ENCODE measurements around the gene PGBD5.

PGBD5 gene

GRCh38 chr1:230341162-230341546, 85.0 kb downstream of the PGBD5 start:
- WGBS, 2 donors (ENCODE audit: extremely low coverage in 2 of 2, insufficient read length in 2 of 2, insufficient replicate concordance in 1 of 2) = no CpG with 5 or more reads among the region's 3 CpGs
- no peak overlapping the region for H4K8ac ChIP-seq (ENCODE audit: low read depth, low read length)
- no peak overlapping the region for H3K18ac ChIP-seq (ENCODE audit: low read length)
- no peaks in the 10 kb centered on the region for H3K79me1 ChIP-seq (ENCODE audit: low read depth, low read length)
- H2BK5ac ChIP-seq (ENCODE audit: low read length) = no peak overlapping the region
- no peaks in the 10 kb centered on the region for H3K9me3 ChIP-seq (replicated peaks in 1 of 2; ENCODE audit: control insufficient read depth in 2 of 2, insufficient read depth in 1 of 2, low read depth in 1 of 2, low read length in 2 of 2)
- H4K91ac ChIP-seq (ENCODE audit: low read depth, low read length, poor library complexity) = no peak overlapping the region
- H3K4me1 ChIP-seq (ENCODE audit: control insufficient read depth in 2 of 2, insufficient read depth in 1 of 2, low read depth in 1 of 2, low read length in 2 of 2) = no peaks in the 10 kb centered on the region
- H3K27me3 ChIP-seq (ENCODE audit: control insufficient read depth in 3 of 3, insufficient read depth in 3 of 3, low read depth in 1 of 3, low read length in 3 of 3) = no peaks in the 10 kb centered on the region
- no peak overlapping the region for H2AK5ac ChIP-seq (ENCODE audit: low read depth, low read length)
- no peak overlapping the region for H2AFZ ChIP-seq (ENCODE audit: low read length)
- H2BK120ac ChIP-seq (ENCODE audit: low read depth, low read length) = no peak overlapping the region
- no peak overlapping the region for H3K9ac ChIP-seq (ENCODE audit: low read depth, low read length, poor library complexity)
- no peak overlapping the region for H3K4ac ChIP-seq (ENCODE audit: low read length)
- no peak for DNase-seq (ENCODE audit: low spot score)
- H2BK15ac ChIP-seq (ENCODE audit: low read length) = no peak overlapping the region
- H3K36me3 ChIP-seq (replicated peaks in 1 of 2; ENCODE audit: control insufficient read depth in 2 of 2, insufficient read depth in 2 of 2, low read length in 2 of 2) = peaks cover 0 to 46% of the 10 kb centered on the region in 2 donors
- no peak overlapping the region for H3K4me3 ChIP-seq (ENCODE audit: low read length in 2 of 2)
- no peak overlapping the region for H3K23ac ChIP-seq (ENCODE audit: low read depth, low read length, poor library complexity)
- no peak overlapping the region for H2BK12ac ChIP-seq (ENCODE audit: low read length)
- no peak overlapping the region for H3K4me2 ChIP-seq (ENCODE audit: insufficient read depth, low read length, poor library complexity, severe bottlenecking)
- no peak overlapping the region for H3K14ac ChIP-seq (ENCODE audit: low read length)
- no peak overlapping the region for H3K27ac ChIP-seq (replicated peaks; ENCODE audit: low read length)

GRCh38 chr1:230340526-230341161, 85.5 kb downstream of the PGBD5 start:
- Histone ChIP-seq H3K23ac (ENCODE audit: low read depth, low read length, poor library complexity) (no peak overlapping the region), H3K14ac (ENCODE audit: low read length) (no peak overlapping the region), H3K36me3 (replicated peaks in 1 of 2; ENCODE audit: control insufficient read depth in 2 of 2, insufficient read depth in 2 of 2, low read length in 2 of 2) (peaks cover 0 to 48% of the 10 kb centered on the region in 2 donors), H2BK12ac (ENCODE audit: low read length) (no peak overlapping the region), H2AK5ac (ENCODE audit: low read depth, low read length) (no peak overlapping the region), H3K4me2 (ENCODE audit: insufficient read depth, low read length, poor library complexity, severe bottlenecking) (no peak overlapping the region), H3K9ac (ENCODE audit: low read depth, low read length, poor library complexity) (no peak overlapping the region), H3K4me3 (ENCODE audit: low read length in 2 of 2) (no peak overlapping the region), H4K91ac (ENCODE audit: low read depth, low read length, poor library complexity) (no peak overlapping the region), H3K4ac (ENCODE audit: low read length) (no peak overlapping the region), H3K4me1 (ENCODE audit: control insufficient read depth in 2 of 2, insufficient read depth in 1 of 2, low read depth in 1 of 2, low read length in 2 of 2) (peaks cover 0 to 2% of the 10 kb centered on the region in 2 donors), H2BK120ac (ENCODE audit: low read depth, low read length) (no peak overlapping the region), H4K8ac (ENCODE audit: low read depth, low read length) (no peak overlapping the region), H2BK5ac (ENCODE audit: low read length) (no peak overlapping the region), H2AFZ (ENCODE audit: low read length) (no peak overlapping the region), H3K18ac (ENCODE audit: low read length) (no peak overlapping the region), H3K9me3 (replicated peaks in 1 of 2; ENCODE audit: control insufficient read depth in 2 of 2, insufficient read depth in 1 of 2, low read depth in 1 of 2, low read length in 2 of 2) (no peaks in the 10 kb centered on the region), H3K27me3 (ENCODE audit: control insufficient read depth in 3 of 3, insufficient read depth in 3 of 3, low read depth in 1 of 3, low read length in 3 of 3) (no peaks in the 10 kb centered on the region), H3K79me1 (ENCODE audit: low read depth, low read length) (no peaks in the 10 kb centered on the region), H3K27ac (replicated peaks; ENCODE audit: low read length) (no peak overlapping the region), H2BK15ac (ENCODE audit: low read length) (no peak overlapping the region)
- DNase-seq (ENCODE audit: low spot score) = no peak
- no CpG with 5 or more reads among the region's 7 CpGs for WGBS, 2 donors (ENCODE audit: extremely low coverage in 2 of 2, insufficient read length in 2 of 2, insufficient replicate concordance in 1 of 2)

GRCh38 chr1:230339033-230339432, 87.1 kb downstream of the PGBD5 start:
- Histone ChIP-seq H2AK5ac (ENCODE audit: low read depth, low read length) (no peak overlapping the region), H2BK5ac (ENCODE audit: low read length) (no peak overlapping the region), H4K8ac (ENCODE audit: low read depth, low read length) (no peak overlapping the region), H2BK12ac (ENCODE audit: low read length) (no peak overlapping the region), H3K4me3 (ENCODE audit: low read length in 2 of 2) (no peak overlapping the region), H3K4me1 (ENCODE audit: control insufficient read depth in 2 of 2, insufficient read depth in 1 of 2, low read depth in 1 of 2, low read length in 2 of 2) (peaks cover 0 to 3% of the 10 kb centered on the region in 2 donors), H3K79me1 (ENCODE audit: low read depth, low read length) (no peaks in the 10 kb centered on the region), H3K27ac (replicated peaks; ENCODE audit: low read length) (no peak overlapping the region), H3K14ac (ENCODE audit: low read length) (no peak overlapping the region), H4K91ac (ENCODE audit: low read depth, low read length, poor library complexity) (no peak overlapping the region), H2AFZ (ENCODE audit: low read length) (no peak overlapping the region), H3K4ac (ENCODE audit: low read length) (no peak overlapping the region), H3K27me3 (ENCODE audit: control insufficient read depth in 3 of 3, insufficient read depth in 3 of 3, low read depth in 1 of 3, low read length in 3 of 3) (no peaks in the 10 kb centered on the region), H3K18ac (ENCODE audit: low read length) (no peak overlapping the region), H3K9ac (ENCODE audit: low read depth, low read length, poor library complexity) (no peak overlapping the region), H2BK120ac (ENCODE audit: low read depth, low read length) (no peak overlapping the region), H3K23ac (ENCODE audit: low read depth, low read length, poor library complexity) (no peak overlapping the region), H3K36me3 (replicated peaks in 1 of 2; ENCODE audit: control insufficient read depth in 2 of 2, insufficient read depth in 2 of 2, low read length in 2 of 2) (peaks cover 0 to 34% of the 10 kb centered on the region in 2 donors), H2BK15ac (ENCODE audit: low read length) (no peak overlapping the region), H3K9me3 (replicated peaks in 1 of 2; ENCODE audit: control insufficient read depth in 2 of 2, insufficient read depth in 1 of 2, low read depth in 1 of 2, low read length in 2 of 2) (no peaks in the 10 kb centered on the region), H3K4me2 (ENCODE audit: insufficient read depth, low read length, poor library complexity, severe bottlenecking) (no peak overlapping the region)
- no CpG with 5 or more reads among the region's 8 CpGs for WGBS, 2 donors (ENCODE audit: extremely low coverage in 2 of 2, insufficient read length in 2 of 2, insufficient replicate concordance in 1 of 2)
- no peak for DNase-seq (ENCODE audit: low spot score)

GRCh38 chr1:230337266-230337665, 88.9 kb downstream of the PGBD5 start:
- Histone ChIP-seq H3K18ac (ENCODE audit: low read length) (no peak overlapping the region), H3K23ac (ENCODE audit: low read depth, low read length, poor library complexity) (no peak overlapping the region), H2BK12ac (ENCODE audit: low read length) (no peak overlapping the region), H3K9me3 (replicated peaks in 1 of 2; ENCODE audit: control insufficient read depth in 2 of 2, insufficient read depth in 1 of 2, low read depth in 1 of 2, low read length in 2 of 2) (no peaks in the 10 kb centered on the region), H3K79me1 (ENCODE audit: low read depth, low read length) (no peaks in the 10 kb centered on the region), H4K91ac (ENCODE audit: low read depth, low read length, poor library complexity) (no peak overlapping the region), H3K4ac (ENCODE audit: low read length) (no peak overlapping the region), H3K36me3 (replicated peaks in 1 of 2; ENCODE audit: control insufficient read depth in 2 of 2, insufficient read depth in 2 of 2, low read length in 2 of 2) (peaks cover 0 to 35% of the 10 kb centered on the region in 2 donors), H3K27me3 (ENCODE audit: control insufficient read depth in 3 of 3, insufficient read depth in 3 of 3, low read depth in 1 of 3, low read length in 3 of 3) (no peaks in the 10 kb centered on the region), H4K8ac (ENCODE audit: low read depth, low read length) (no peak overlapping the region), H2AFZ (ENCODE audit: low read length) (no peak overlapping the region), H3K4me2 (ENCODE audit: insufficient read depth, low read length, poor library complexity, severe bottlenecking) (no peak overlapping the region), H2BK120ac (ENCODE audit: low read depth, low read length) (no peak overlapping the region), H2BK15ac (ENCODE audit: low read length) (no peak overlapping the region), H3K27ac (replicated peaks; ENCODE audit: low read length) (no peak overlapping the region), H3K9ac (ENCODE audit: low read depth, low read length, poor library complexity) (no peak overlapping the region), H3K4me1 (ENCODE audit: control insufficient read depth in 2 of 2, insufficient read depth in 1 of 2, low read depth in 1 of 2, low read length in 2 of 2) (peaks cover 7 to 8% of the 10 kb centered on the region in 2 donors), H2AK5ac (ENCODE audit: low read depth, low read length) (no peak overlapping the region), H3K4me3 (ENCODE audit: low read length in 2 of 2) (no peak overlapping the region), H2BK5ac (ENCODE audit: low read length) (no peak overlapping the region), H3K14ac (ENCODE audit: low read length) (no peak overlapping the region)
- DNase-seq (ENCODE audit: low spot score) = no peak
- WGBS, 2 donors (ENCODE audit: extremely low coverage in 2 of 2, insufficient read length in 2 of 2, insufficient replicate concordance in 1 of 2) = no CpG with 5 or more reads among the region's 5 CpGs
